GM18520 (cell line): Measurements from ENCODE around the gene INTS2.
A peak's percentile ranks its signal among the peaks of the same experiment; 100 is the strongest.
"Not testable (repeated sequence)": the region's sequence is repeated elsewhere in the genome, so short reads cannot be mapped to it uniquely, and the experiment has no call there.

Source experiments
- ATAC-seq: cut with Tn5 transposase; IDR thresholded peaks from one replicate; pipeline ENCODE4 v1.9.1; 2021; ENCODE audit not compliant: unreplicated experiment

INTS2 gene

DNA sequence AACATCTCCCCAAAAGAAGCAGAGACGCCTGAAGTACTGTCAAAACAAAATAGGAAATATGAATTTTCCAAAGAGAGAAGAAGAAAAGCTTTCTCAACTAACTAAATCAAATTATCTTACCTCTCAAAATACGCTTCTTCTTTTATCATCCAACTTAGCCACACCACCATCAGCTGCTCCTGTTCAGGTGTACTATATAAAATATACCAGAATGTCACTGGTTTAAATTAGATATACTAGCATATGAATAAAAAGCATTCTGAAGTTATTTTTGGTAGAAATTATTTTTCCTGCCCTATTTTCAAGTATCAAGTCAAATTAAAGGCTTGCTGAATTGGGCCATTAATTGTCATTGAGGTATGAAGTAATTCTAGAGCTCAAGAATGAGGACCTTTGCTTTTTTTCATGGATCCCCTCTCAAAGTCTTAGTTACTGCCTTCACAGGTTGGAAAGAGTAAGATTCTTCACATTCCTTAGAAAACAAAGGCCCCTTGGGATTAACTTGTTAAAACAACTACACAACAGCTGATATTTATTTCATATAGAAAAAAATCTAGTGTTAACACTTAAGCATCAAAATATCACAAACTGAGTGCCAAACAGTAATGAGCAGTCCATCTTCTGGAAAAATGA is 30.1 kb downstream of the INTS2 start:
- no peak for ATAC-seq

GRCh38 chr17:61895391-61895790 is 32.4 kb downstream of the INTS2 start:
- ATAC-seq: no peak

- ATAC-seq: not testable (repeated sequence)
Observed at GRCh38 chr17:61894310-61894709, 33.5 kb downstream of the INTS2 start.

- ATAC-seq: not testable (repeated sequence)
Observed at GRCh38 chr17:61887733-61888132, 40.0 kb downstream of the INTS2 start.

GRCh38 chr17:61885865-61886264 is 41.9 kb downstream of the INTS2 start:
- not testable (repeated sequence) for ATAC-seq

DNA sequence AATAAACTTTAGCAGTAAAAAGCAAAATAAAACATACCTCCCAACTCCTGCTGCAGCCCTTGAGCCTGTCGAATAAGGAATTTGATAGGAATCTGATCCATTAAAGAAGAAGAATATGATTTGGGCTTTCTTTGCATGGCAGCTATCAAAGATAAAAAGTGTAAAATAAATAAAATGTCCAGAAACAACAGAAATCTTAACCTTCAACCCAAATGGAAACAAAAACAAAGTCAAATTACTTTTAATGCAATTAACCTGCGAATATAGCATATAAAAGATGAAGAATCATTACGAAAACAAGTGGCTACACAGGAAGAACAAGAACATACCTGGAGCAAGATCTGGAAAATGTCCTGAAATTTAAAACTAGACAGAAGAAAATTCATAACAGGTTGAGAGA is 42.9 kb downstream of the INTS2 start:
- ATAC-seq: no peak

DNA sequence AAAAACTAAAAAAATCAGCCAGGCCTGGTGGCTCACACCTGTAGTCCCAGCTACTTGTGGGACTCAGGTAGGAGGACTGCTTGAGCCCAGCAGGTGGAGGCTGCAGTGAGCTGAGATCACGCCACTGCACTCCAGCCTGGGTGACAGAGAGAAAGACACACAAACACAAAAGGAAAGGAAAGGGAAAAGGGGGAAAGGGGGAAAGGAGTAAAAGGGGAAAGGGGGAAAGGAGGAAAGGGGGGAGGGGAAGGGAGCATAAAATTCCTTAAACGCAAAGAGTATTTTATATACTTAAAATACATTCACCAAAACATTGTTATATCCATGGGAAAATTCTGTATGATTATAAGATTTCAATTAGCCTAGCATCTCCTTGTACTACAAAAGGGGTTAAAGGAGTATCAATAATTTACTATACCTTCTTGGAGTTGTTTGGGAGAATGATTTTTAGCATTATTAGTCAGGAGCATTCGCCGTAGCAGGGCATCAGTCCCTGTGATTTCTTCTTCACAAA is 47.1 kb downstream of the INTS2 start:
- ATAC-seq: no peak

DNA sequence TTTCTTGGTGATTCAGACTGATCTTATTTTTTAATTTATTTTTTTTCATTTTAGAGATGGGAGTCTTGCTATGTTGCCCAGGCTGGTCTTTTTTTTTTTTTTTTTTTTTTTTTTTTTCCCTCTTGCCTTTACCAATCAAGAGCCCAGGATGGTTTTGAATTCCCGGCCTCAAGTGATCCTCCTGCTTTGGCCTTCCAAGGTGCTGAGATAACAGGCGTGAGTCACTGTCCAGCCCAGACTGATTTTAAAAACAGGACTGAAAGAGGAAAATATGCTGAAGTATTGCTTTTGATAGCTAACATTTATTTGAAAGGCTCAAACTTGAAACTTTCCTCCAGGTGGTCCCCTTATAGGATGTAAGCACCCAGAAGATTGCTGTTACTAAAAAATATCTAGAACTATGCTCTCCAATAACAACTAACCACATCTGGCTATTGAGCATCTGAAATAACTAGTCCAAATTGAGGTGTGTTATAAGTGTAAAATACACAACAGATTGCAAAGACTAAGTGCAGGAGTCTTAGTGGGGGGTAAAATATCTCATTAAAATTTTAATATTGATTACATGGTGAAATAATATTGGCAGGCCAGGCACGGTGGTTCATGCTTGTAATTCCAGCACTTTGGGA is 48.7 kb downstream of the INTS2 start:
- no peak for ATAC-seq

DNA sequence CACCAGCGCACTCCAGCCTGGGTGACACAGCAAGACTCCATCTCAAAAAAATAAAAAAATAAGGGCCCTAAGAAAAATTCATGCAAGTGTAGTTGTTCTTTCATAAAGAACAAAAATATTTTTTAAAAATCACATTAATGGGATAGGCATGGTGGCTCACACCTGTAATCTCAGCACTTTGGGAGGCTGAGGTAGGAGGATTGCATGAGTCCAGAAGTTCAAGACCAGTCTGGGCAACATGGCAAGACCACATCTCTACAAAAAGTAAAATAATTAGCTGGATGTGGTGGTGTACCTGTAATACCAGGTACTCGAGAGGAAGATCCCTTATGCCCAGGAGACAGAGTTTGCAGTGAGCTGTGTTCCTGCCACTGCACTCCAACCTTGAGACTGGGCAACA is 49.3 kb downstream of the INTS2 start:
- no peak for ATAC-seq

- ATAC-seq: no peak
Observed at GRCh38 chr17:61877837-61878236, 49.9 kb downstream of the INTS2 start.

DNA sequence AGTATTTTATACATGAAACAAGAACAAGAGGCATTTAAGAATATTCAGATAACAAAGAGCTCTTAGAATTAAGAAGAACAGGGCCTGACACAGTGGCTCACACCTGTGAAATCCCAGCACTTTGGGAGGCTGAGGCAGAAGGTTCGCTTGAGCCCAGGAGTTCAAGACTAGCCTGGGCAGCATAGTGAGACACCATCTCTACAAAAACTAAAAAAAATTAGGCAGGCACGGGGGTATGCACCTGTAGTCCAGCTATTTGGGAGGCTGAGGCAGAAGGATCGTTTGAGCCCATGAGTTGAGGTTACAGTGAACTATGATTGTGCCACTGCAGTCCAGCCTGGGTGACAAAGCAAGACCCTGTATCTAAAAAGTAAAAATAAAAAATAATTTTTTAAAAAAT is 52.0 kb downstream of the INTS2 start:
- no peak for ATAC-seq

GRCh38 chr17:61875285-61875684 is 52.5 kb downstream of the INTS2 start:
- ATAC-seq: no peak

DNA sequence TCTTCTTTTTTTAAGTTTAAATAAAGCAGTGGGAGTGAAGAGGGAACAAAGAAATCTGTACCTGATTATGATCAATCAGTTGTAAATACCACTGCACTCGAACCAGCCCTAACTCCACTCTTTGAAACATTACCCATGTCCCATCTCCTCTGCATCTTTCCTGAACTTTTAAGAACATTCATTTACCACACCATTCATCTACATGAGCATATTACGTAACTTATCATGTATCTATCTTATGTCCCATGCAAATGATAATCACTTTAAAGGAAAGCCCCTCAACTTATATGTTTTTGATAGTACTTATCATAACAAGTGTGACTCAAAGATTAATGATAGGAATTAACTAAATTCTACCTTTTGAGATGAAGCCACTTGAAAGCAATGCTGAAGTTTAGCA is 53.7 kb downstream of the INTS2 start:
- no peak for ATAC-seq

DNA sequence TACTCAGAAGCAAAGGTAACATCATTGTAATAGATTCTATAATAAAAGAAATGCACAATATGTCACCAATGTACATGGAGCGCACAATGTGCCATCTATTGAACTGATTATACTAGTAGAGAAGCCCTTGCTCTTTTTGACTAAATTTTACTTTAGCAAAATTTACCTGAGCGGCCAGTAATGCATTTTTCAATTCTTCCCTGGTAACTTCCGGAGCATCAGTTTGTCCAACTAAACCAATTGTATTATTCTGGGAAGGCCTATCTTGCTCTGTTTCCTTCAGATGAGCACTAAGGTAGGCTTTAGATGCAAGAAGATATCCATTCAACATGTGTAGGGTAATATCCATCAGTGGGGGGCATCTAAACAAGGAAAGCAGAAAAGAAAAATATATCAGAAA is 55.7 kb downstream of the INTS2 start:
- no peak for ATAC-seq

- no peak for ATAC-seq
Observed at GRCh38 chr17:61869138-61869537, 58.6 kb downstream of the INTS2 start.

DNA sequence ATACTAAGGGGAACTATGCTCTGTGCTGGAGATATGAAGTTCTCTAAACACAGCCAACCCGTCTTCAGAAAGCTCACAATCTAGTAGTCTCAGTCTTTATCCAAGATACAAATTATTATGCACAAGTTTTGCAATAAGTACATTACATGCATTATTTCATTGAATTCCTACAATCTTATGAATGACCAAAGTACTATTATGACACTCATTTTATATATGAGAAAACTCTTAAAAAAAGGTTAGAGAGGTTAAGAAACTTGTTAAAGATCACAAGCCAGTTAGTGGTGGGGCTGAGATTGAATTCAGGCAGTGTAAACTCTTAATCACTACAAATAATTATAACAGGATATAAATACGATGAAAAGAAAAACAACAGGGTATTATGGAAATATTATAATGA is 59.7 kb downstream of the INTS2 start:
- ATAC-seq: no peak

DNA sequence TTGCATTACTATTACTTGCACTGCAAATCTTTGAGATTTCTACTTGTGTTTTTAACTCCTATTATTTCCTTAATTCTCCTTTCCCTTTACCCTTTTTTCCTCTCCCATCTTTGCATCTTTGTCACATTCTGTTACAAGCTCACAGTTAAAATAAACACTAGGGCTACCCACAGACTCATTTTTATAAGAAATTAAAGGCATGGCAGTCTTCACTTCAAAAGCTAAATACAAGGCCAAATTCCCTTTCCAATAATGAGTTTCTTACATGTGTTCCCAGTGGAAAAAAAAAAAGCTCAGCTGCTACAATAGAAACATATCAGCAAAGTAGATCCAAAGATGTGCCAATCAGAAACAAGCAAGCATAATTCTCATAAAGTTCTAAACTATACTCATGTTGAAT is 60.7 kb downstream of the INTS2 start:
- no peak for ATAC-seq

DNA sequence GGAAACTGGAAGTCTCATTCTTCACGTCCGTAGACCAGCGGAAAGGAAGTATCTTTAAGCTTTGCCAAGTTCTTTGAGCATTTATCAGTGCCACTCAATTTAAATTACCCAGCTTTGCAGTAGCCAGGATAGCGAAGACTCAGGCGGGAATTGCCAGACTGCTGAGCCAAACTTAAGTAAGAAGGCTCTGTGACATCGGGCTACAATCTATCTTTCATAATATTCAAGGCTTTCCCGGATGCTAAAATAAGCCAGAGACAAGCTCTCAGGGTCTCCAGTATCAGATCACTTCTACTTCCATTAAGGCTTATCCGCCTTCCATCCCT is 64.0 kb downstream of the INTS2 start:
- peak; percentile 13 for ATAC-seq

GRCh38 chr17:61862975-61863800 is 64.6 kb downstream of the INTS2 start, which contains the start of gene BRIP1:
Gene BRIP1, minus strand, starts transcription at chr17:61863528. Its CDS starts 1,989 bp downstream, at chr17:61861539.
- ATAC-seq: peak; percentile 73

- no peak for ATAC-seq
Observed at GRCh38 chr17:61862105-61862574, 65.6 kb downstream of the INTS2 start.

DNA sequence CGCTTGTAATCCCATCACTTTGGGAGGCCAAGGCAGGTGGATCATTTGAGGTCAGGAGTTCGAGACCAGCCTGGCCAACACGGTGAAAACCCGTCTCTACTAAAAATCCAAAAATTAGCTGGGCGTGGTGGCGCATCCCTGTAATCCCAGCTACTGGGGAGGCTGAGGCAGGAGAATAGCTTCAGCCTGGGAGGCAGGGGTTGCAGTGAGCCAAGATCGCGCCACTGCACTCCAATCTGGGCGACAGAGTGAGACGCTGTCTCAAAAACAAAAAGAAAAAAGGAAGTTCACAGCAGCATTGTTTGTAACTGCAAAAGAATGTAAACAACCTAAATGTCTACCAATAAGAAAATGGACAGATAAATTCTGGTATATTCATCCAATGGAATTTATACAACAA is 67.4 kb downstream of the INTS2 start:
- ATAC-seq: not testable (repeated sequence)

- no peak for ATAC-seq
Observed at GRCh38 chr17:61856035-61856434, 71.7 kb downstream of the INTS2 start.
